Testis (tissue), 2 donors: ENCODE measurements around the gene CENPP.

Experiments used
- CTCF ChIP-seq, 3 experiments: fragments of 450-650 bp in 2 of 3; fragments of 200-600 bp in 1 of 3; sonication (generic) in 1 of 3; IDR thresholded peaks; one replicate each; pipeline ENCODE4 v1.5.1; 2016 to 2019; ENCODE audit warnings: antibody characterized with exemption in 3 of 3, mild to moderate bottlenecking in 2 of 3, moderate library complexity in 1 of 3
- POLR2A ChIP-seq: fragments of 450-650 bp; IDR thresholded peaks from one replicate; pipeline ENCODE4 v1.6.1; 2017; ENCODE audit warnings: antibody characterized with exemption, mild to moderate bottlenecking, moderate library complexity

- TF ChIP-seq CTCF (IDR thresholded peaks at IDR 0.05): no peak
- TF ChIP-seq POLR2A: no peak
These were observed 156.6 kb downstream of the CENPP start, which contains the start of gene ASPN for GRCh38 chr9:92482329-92482728.
